Upper lobe of left lung (tissue), 6 donors: ENCODE measurements around the gene AKAP14. TPM values are rescaled to one million over a fixed set of nuclear protein-coding genes. Genes with fewer than 3 reads are reported as not detected.

Source experiments
- ATAC-seq, 2 donors: fragments of 200-7000 bp; cut with Tn5 transposase; one replicate each; pipeline ENCODE4 v1.9.1; 2022; ENCODE audit warnings: mild to moderate bottlenecking in 2 of 2, moderate library complexity in 2 of 2; ENCODE audit not compliant: low FRiP score in 2 of 2
- DNase-seq, 2 donors: peaks; one replicate each; pipeline ENCODE4 v3.0.0-alpha.2; 2019 to 2020
- H3K27ac ChIP-seq, 4 donors: fragments of 200-600 bp; sonication (generic); one replicate each; pipeline ENCODE4 v1.5.1; 2016 to 2019
- H3K27me3 ChIP-seq, 4 donors: fragments of 200-600 bp; sonication (generic); one replicate each; pipeline ENCODE4 v1.5.1; 2017 to 2019
- H3K36me3 ChIP-seq, 4 donors: fragments of 200-600 bp; sonication (generic); one replicate each; pipeline ENCODE4 v1.5.1; 2016 to 2019
- H3K4me1 ChIP-seq, 4 donors: fragments of 200-600 bp; sonication (generic); one replicate each; pipeline ENCODE4 v1.5.1; 2018 to 2019
- H3K4me3 ChIP-seq, 4 donors: fragments of 200-600 bp; sonication (generic); one replicate each; pipeline ENCODE4 v1.5.1; 2017 to 2019; ENCODE audit warnings: mild to moderate bottlenecking in 2 of 4, moderate library complexity in 1 of 4
- H3K9me3 ChIP-seq, 4 donors: fragments of 200-600 bp; sonication (generic); one replicate each; pipeline ENCODE4 v1.5.1; 2018 to 2019
- EP300 ChIP-seq, 4 donors: sonication (generic); formaldehyde crosslinking; IDR thresholded peaks; one replicate each; pipeline ENCODE4 v1.5.1; 2017; ENCODE audit warnings: antibody characterized with exemption in 4 of 4, control low read depth in 2 of 4
- POLR2A ChIP-seq, 4 donors: fragments of 450-650 bp; IDR thresholded peaks; one replicate each; pipeline ENCODE4 v1.5.1; 2016 to 2017; ENCODE audit warnings: antibody characterized with exemption in 4 of 4, mild to moderate bottlenecking in 2 of 4
- POLR2AphosphoS5 ChIP-seq, 2 donors: sonication (generic); formaldehyde crosslinking; IDR thresholded peaks; one replicate each; pipeline ENCODE4 v1.5.1; 2017; ENCODE audit warnings: antibody characterized with exemption in 2 of 2
- WGBS, 2 donors: methylation state at CpG; one replicate each; pipeline ENCODE4 v1.1.5; 2017 to 2018; 5-methylcytosine and 5-hydroxymethylcytosine counted together
- total RNA-seq, 6 donors: library from RNA; depleted of rRNA in 4 of 6; stranded (reverse); fragments of >200 nt in 4 of 6; gene quantifications; one replicate each; pipeline versions ENCODE4 v1.1.0 to v1.2.1, GENCODE V29; 2016 to 2021
- TF ChIP-seq, protein P1 (sequence below), 6 experiments: fragments of 450-650 bp in 4 of 6; fragments of 200-600 bp in 2 of 6; sonication (generic) in 2 of 6; IDR thresholded peaks; one replicate each; pipeline ENCODE4 v1.5.1; 2016 to 2019; ENCODE audit warnings: antibody characterized with exemption in 6 of 6
- donor health status: DM: no; HTN: no; CAD: no; lungs with moderate emphysema.
- donor health status: DM: no; HTN: yes; CAD: no; lungs with severe emphysema.

The AKAP14 gene
- total RNA-seq, 6 donors from 2014 or later, result 0.31 to 13.5 (median 3.0) TPM; not detected in 1

- H3K36me3 ChIP-seq, result peaks cover 0 to 59% (median 11%) of the 10 kb centered on the region in 4 donors
These were observed 39.7 kb downstream of the AKAP14 start for GRCh38 chrX:119935215-119935874.

DNA sequence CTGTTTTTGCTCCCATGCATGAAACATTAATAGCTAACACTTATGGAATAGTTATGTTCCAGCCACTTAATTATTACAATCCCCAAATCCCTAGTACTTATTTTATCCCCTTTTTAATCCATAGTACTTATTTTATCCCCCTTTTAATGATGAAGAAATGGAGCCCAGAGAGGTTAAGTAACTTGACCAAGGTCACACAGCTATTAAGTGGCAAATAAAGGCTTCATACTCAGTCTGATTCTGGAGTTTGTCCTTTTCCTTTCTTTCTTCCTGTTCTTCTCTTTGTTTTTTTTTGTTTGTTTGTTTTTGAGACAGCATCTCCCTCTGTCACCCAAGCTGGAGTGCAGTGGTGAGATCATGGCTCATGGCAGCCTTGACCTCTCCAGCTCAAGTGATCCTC lies 45.6 kb downstream of the AKAP14 start:
- Histone ChIP-seq H3K9me3 (no peaks in the 10 kb centered on the region), H3K36me3 (peaks cover 0 to 8% (median 0%) of the 10 kb centered on the region in 4 donors), H3K27me3 (no peaks in the 10 kb centered on the region), H3K4me3 (no peak overlapping the region), H3K4me1 (peaks cover 5 to 15% (median 10%) of the 10 kb centered on the region in 4 donors), H3K27ac (no peak overlapping the region)
- no peak for DNase-seq
- TF ChIP-seq EP300 (IDR thresholded peaks at IDR 0.05) (no peak), POLR2AphosphoS5 (IDR thresholded peaks at IDR 0.05) (no peak), POLR2A (IDR thresholded peaks at IDR 0.05) (no peak)
- TF ChIP-seq, protein P1, sequence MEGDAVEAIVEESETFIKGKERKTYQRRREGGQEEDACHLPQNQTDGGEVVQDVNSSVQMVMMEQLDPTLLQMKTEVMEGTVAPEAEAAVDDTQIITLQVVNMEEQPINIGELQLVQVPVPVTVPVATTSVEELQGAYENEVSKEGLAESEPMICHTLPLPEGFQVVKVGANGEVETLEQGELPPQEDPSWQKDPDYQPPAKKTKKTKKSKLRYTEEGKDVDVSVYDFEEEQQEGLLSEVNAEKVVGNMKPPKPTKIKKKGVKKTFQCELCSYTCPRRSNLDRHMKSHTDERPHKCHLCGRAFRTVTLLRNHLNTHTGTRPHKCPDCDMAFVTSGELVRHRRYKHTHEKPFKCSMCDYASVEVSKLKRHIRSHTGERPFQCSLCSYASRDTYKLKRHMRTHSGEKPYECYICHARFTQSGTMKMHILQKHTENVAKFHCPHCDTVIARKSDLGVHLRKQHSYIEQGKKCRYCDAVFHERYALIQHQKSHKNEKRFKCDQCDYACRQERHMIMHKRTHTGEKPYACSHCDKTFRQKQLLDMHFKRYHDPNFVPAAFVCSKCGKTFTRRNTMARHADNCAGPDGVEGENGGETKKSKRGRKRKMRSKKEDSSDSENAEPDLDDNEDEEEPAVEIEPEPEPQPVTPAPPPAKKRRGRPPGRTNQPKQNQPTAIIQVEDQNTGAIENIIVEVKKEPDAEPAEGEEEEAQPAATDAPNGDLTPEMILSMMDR (IDR thresholded peaks at IDR 0.05), result no peak
- no peak for ATAC-seq

More at GRCh38 chrX:119935215-119935874, 39.7 kb downstream of the AKAP14 start:
- Histone ChIP-seq H3K4me1 (no peaks in the 10 kb centered on the region), H3K27me3 (no peaks in the 10 kb centered on the region), H3K4me3 (no peak overlapping the region), H3K27ac (no peak overlapping the region), H3K9me3 (no peaks in the 10 kb centered on the region)
- no peak for DNase-seq
- TF ChIP-seq POLR2AphosphoS5 (IDR thresholded peaks at IDR 0.05), result no peak
- no peak for TF ChIP-seq EP300 (IDR thresholded peaks at IDR 0.05)
- TF ChIP-seq, protein P1 (IDR thresholded peaks at IDR 0.05), result no peak
- TF ChIP-seq POLR2A (IDR thresholded peaks at IDR 0.05), result no peak
- 88 to 89% methylated on average over 3 of the region's 3 CpGs for WGBS, 2 donors
- ATAC-seq, result no peak

DNA sequence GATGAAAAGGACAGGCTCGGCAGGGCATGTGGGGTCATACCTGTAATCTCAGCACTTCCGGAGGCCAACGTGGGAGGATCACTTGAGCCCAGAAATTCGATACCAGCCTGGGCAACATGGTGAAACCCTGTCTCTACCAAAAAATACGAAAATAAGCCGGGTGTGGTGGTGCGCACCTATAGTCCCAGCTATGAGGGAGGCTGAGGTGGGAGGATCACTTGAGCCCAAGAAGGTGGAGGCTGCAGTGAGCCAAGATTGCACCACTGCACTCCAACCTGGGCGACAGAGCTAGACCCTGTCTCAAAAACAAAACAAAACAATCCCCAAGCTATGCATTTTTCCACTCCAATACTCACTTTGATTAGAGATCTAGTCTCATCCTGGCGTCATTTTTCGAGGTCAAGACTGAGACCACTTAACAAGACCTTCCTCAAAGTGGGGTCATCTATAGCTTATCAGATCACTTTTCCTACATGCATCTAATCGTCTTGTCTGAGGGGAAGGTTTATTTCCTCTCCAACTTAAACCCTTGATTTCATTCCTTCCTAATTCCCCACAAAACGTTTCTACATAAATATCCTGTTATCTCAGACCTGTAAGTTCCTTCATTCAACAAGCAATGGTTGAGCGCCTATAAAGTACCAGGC lies 46.6 kb downstream of the AKAP14 start:
- ATAC-seq (no peak), DNase-seq (no peak)
- 51 to 57% methylated on average over 13 of the region's 13 CpGs for WGBS, 2 donors
- Histone ChIP-seq H3K4me3 (peak overlapping the region in 3 of 4 donors; percentile 56 to 78 (median 71)), H3K9me3 (no peaks in the 10 kb centered on the region), H3K36me3 (no peaks in the 10 kb centered on the region), H3K27ac (peak overlapping the region; percentile 84 to 92 (median 88)), H3K4me1 (peaks cover 5 to 15% (median 10%) of the 10 kb centered on the region in 4 donors), H3K27me3 (no peaks in the 10 kb centered on the region)
- TF ChIP-seq EP300 (IDR thresholded peaks at IDR 0.05) (no peak), POLR2AphosphoS5 (IDR thresholded peaks at IDR 0.05) (no peak), POLR2A (IDR thresholded peaks at IDR 0.05) (no peak)
- TF ChIP-seq, protein P1 (IDR thresholded peaks at IDR 0.05), result no peak

- Histone ChIP-seq H3K36me3 (no peaks in the 10 kb centered on the region), H3K27me3 (no peaks in the 10 kb centered on the region), H3K4me3 (peak overlapping the region; percentile 42 to 78 (median 64)), H3K27ac (peak overlapping the region; percentile 84 to 92 (median 88)), H3K9me3 (no peaks in the 10 kb centered on the region), H3K4me1 (peaks cover 5 to 15% (median 10%) of the 10 kb centered on the region in 4 donors)
- WGBS, 2 donors, result 0 to 33% methylated on average over 14 of the region's 14 CpGs
- DNase-seq, result no peak
- no peak for TF ChIP-seq POLR2A (IDR thresholded peaks at IDR 0.05)
- TF ChIP-seq EP300 (IDR thresholded peaks at IDR 0.05), result no peak
- no peak for TF ChIP-seq POLR2AphosphoS5 (IDR thresholded peaks at IDR 0.05)
- TF ChIP-seq, protein P1 (IDR thresholded peaks at IDR 0.05), result no peak
- peak in 1 of 2 donors; percentile 30 for ATAC-seq
These were observed 47.1 kb downstream of the AKAP14 start for GRCh38 chrX:119942831-119943184.
